C4-2B (cell line): ENCODE results near the gene COL15A1.

Experiments used
- CTCF ChIP-seq: fragments of 450-650 bp; conservative IDR thresholded peaks from 2 replicates; pipeline ENCODE4 v1.5.1; 2017; ENCODE audit warnings: mild to moderate bottlenecking
- ZFX ChIP-seq: fragments of 450-650 bp; IDR thresholded peaks from 2 replicates; pipeline ENCODE4 v1.6.1; 2017

DNA sequence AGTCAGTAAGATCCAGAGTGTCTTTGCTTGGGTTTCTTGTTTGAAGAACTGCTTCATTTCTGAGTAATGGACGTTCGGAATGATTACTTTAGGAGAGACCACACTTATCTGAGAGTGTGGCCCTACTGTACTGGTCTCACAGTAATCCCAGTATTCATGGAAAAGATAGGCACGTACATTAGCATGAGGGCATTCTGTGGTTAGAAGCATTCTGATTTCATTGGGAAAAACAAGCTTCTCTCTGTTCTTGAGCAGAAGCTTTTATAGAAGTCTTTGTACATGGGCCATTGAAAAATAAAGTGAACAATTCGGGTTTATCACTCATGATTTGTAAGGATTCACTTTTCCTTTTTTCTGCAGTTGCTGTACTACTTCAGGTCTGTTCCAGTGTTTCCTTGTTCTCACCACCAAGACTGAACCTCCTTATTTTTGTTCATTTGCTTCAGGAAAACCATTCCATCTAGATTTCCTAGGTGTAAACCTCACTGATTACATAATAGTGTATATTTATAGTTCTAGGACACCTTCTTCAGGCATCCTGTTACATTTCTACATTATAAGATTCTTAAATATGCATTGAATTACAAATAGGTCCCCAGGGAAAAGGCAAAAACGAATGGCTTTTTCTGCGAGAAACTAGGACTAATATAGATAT lies 171.3 kb downstream of the COL15A1 start:
- TF ChIP-seq CTCF = no peak
- no peak for TF ChIP-seq ZFX
